GM10266 (cell line): Measurements from ENCODE around the gene PKP4.

Experiments
- DNase-seq: peaks from one replicate; pipeline ENCODE4 v3.0.0; 2012; ENCODE audit errors: extremely low spot score
- CTCF ChIP-seq: IDR thresholded peaks from 2 replicates; pipeline ENCODE4 v1.5.1; 2012; ENCODE audit warnings: mild to moderate bottlenecking, low read depth; ENCODE audit not compliant: control insufficient read depth, insufficient read depth; ENCODE audit errors: missing control alignments

Gene PKP4

GRCh38 chr2:158717366-158718195, 260.8 kb downstream of the PKP4 start:
- DNase-seq = no peak
- TF ChIP-seq CTCF = no peak

- no peak for TF ChIP-seq CTCF
- no peak for DNase-seq
Observed at GRCh38 chr2:158718196-158718585, 261.4 kb downstream of the PKP4 start.

- no peak for DNase-seq
- no peak for TF ChIP-seq CTCF
Observed at GRCh38 chr2:158718851-158719250, 262.1 kb downstream of the PKP4 start.

GRCh38 chr2:158719403-158719802, 262.7 kb downstream of the PKP4 start:
- DNase-seq = no peak
- no peak for TF ChIP-seq CTCF

GRCh38 chr2:158722266-158723105, 265.7 kb downstream of the PKP4 start:
- TF ChIP-seq CTCF = no peak
- DNase-seq = no peak

GRCh38 chr2:158723181-158723838, 266.6 kb downstream of the PKP4 start:
- TF ChIP-seq CTCF = no peak
- no peak for DNase-seq
